ENCODE data around the gene PSD2. TPM values are rescaled to one million over a fixed set of nuclear protein-coding genes. Genes with fewer than 3 reads are reported as not detected.

PSD2 gene
- total RNA-seq, 1 donor from 2014 or later: 0.15 TPM

DNA sequence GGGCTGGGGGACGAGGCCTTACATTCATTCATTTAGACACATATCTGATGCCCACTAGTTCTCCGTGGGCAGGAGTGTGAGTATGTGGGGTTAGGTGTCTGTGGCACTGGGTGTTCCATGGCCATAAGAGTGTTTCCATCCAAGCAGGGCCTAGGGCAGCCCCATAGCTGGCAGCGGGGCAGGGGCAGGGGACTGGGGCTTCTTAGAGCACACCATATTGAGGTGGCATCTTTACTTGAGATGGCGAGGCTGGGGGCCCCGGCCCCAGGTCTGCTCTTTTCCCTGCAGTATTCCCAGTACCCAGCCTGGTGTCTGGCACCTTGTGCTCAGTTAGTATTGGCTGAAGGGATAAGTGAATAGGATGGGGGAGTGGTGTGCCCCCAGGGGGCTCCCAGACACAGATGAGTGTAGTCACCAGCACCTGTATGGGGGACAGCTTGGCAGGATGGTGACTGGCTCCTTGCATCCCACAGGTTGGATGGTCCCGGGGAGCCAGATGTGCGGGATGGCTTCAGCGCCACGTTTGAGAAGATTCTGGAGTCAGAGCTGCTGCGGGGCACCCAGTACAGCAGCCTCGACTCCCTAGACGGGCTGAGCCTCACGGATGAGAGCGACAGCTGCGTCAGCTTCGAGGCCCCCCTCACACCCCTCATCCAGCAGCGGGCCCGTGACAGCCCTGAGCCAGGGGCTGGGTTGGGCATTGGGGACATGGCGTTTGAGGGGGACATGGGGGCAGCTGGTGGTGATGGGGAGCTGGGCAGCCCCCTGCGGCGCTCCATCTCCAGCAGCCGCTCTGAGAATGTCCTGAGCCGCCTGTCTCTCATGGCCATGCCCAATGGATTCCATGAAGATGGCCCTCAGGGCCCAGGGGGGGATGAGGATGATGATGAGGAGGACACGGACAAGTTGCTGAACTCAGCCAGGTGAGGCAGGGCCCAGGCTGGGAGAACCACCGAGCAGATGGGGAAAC lies 17.5 kb downstream of the PSD2 start:
- Mint-ChIP-seq H3K4me3 (ENCODE audit: unreplicated experiment) (no peak overlapping the region), H3K4me1 (ENCODE audit: unreplicated experiment) (no peaks in the 10 kb centered on the region), H3K9me3 (ENCODE audit: unreplicated experiment) (no peaks in the 10 kb centered on the region), H3K27me3 (ENCODE audit: unreplicated experiment) (peaks cover 9% of the 10 kb centered on the region), H3K36me3 (ENCODE audit: low read depth, unreplicated experiment) (no peaks in the 10 kb centered on the region), H3K27ac (ENCODE audit: unreplicated experiment) (no peak overlapping the region)
- DNase-seq (ENCODE audit: low spot score): no peak
- TF ChIP-seq, protein P1, sequence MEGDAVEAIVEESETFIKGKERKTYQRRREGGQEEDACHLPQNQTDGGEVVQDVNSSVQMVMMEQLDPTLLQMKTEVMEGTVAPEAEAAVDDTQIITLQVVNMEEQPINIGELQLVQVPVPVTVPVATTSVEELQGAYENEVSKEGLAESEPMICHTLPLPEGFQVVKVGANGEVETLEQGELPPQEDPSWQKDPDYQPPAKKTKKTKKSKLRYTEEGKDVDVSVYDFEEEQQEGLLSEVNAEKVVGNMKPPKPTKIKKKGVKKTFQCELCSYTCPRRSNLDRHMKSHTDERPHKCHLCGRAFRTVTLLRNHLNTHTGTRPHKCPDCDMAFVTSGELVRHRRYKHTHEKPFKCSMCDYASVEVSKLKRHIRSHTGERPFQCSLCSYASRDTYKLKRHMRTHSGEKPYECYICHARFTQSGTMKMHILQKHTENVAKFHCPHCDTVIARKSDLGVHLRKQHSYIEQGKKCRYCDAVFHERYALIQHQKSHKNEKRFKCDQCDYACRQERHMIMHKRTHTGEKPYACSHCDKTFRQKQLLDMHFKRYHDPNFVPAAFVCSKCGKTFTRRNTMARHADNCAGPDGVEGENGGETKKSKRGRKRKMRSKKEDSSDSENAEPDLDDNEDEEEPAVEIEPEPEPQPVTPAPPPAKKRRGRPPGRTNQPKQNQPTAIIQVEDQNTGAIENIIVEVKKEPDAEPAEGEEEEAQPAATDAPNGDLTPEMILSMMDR (IDR thresholded peaks at IDR 0.05; ENCODE audit: unreplicated experiment): no peak

DNA sequence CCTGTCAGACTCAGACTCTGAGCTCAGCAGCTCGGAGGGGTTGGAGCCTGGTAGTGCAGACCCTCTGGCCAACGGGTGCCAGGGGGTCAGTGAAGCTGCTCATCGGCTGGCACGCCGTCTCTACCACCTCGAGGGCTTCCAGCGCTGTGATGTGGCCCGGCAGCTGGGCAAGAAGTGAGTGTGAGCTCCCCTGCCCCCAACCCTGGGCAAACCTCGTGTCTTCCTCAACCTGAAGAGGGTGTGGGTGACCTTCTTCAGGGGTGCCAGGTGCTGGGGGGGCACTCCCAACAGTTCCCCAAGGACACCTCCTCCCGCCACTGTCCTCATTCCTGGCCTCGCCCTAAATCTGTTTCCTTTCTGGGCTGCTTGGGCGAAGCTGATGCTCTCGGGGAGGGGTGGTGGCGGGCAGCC lies 18.6 kb downstream of the PSD2 start:
- Mint-ChIP-seq H3K9me3 (ENCODE audit: unreplicated experiment) (no peaks in the 10 kb centered on the region), H3K36me3 (ENCODE audit: low read depth, unreplicated experiment) (no peaks in the 10 kb centered on the region), H3K4me3 (ENCODE audit: unreplicated experiment) (no peak overlapping the region), H3K27me3 (ENCODE audit: unreplicated experiment) (peaks cover 11% of the 10 kb centered on the region), H3K27ac (ENCODE audit: unreplicated experiment) (no peak overlapping the region), H3K4me1 (ENCODE audit: unreplicated experiment) (no peaks in the 10 kb centered on the region)
- no peak for DNase-seq (ENCODE audit: low spot score)
- TF ChIP-seq, protein P1 (IDR thresholded peaks at IDR 0.05; ENCODE audit: unreplicated experiment): no peak

DNA sequence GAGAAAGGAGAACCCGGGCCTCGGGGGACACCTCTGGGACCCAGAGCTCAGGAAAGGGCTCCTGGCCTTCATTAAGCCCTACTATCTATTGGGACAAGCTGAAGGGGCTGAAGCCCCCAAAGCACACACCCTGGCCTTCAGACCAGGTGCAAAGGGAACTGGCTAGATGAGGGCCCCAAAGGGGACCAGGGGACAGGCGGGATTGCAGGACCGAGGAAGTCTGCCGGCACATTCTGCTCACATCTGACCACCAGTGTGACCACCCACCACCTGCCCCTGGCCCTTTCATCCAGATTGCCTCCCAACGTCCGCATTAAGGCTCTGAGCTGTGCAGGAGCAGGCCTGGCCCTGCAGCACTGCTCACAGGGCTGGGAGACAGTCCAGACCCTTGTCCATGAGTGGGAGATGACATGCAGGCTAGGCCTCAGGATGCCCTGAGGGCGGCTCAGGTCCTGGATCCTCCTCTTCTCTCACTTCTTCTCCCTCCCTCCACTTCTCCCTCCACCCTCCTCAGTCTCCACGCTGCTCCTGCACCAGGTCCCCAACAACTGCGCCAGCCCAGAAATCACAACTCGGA lies 19.2 kb downstream of the PSD2 start:
- no peak for DNase-seq (ENCODE audit: low spot score)
- no peaks in the 10 kb centered on the region for H3K4me1 Mint-ChIP-seq (ENCODE audit: unreplicated experiment)
- no peak overlapping the region for H3K4me3 Mint-ChIP-seq (ENCODE audit: unreplicated experiment)
- no peaks in the 10 kb centered on the region for H3K36me3 Mint-ChIP-seq (ENCODE audit: low read depth, unreplicated experiment)
- H3K27ac Mint-ChIP-seq (ENCODE audit: unreplicated experiment): no peak overlapping the region
- TF ChIP-seq, protein P1 (IDR thresholded peaks at IDR 0.05; ENCODE audit: unreplicated experiment): no peak
- no peaks in the 10 kb centered on the region for H3K9me3 Mint-ChIP-seq (ENCODE audit: unreplicated experiment)
- H3K27me3 Mint-ChIP-seq (ENCODE audit: unreplicated experiment): peaks cover 12% of the 10 kb centered on the region

DNA sequence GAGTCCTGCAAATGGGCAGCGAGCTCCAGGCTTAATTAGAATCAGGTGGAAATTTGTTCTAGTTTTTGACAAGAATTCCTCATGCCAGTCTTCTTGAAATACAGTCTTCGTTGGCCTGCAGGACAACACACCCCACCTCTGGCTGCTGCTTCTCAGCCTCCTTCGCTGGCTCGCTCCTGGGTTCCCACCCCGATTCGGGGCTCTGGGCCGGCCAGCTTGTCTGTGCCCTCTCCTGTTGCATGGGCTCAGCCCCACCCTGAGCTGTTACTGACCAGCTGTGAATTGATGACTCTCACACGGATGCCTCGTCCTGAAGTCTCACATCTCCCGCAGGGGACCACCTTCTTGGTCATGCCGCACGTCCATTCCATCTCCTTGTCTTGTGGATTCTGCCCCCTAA lies 21.0 kb downstream of the PSD2 start:
- H3K4me3 Mint-ChIP-seq (ENCODE audit: unreplicated experiment): no peak overlapping the region
- no peak overlapping the region for H3K27ac Mint-ChIP-seq (ENCODE audit: unreplicated experiment)
- H3K9me3 Mint-ChIP-seq (ENCODE audit: unreplicated experiment): no peaks in the 10 kb centered on the region
- no peak for DNase-seq (ENCODE audit: low spot score)
- H3K36me3 Mint-ChIP-seq (ENCODE audit: low read depth, unreplicated experiment): no peaks in the 10 kb centered on the region
- H3K27me3 Mint-ChIP-seq (ENCODE audit: unreplicated experiment): peaks cover 14% of the 10 kb centered on the region
- TF ChIP-seq, protein P1 (IDR thresholded peaks at IDR 0.05; ENCODE audit: unreplicated experiment): no peak
- H3K4me1 Mint-ChIP-seq (ENCODE audit: unreplicated experiment): no peaks in the 10 kb centered on the region

DNA sequence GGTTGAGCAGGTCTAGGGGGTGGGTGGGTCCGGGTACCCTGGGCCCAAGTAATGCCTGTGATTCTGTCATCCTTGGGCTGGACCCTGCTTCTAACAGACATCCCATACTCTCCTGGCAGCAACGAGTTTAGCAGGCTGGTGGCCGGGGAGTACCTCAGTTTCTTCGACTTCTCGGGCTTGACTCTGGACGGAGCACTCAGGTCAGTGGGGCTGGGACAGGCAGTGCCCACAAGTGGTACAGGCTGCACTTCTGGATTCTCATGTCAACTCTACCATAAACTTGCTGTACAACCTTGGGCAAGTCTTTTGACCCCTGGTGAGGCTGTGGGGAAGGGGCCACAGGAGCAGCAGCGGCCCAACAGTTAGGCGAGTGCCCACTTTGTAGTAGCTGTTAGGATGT lies 21.8 kb downstream of the PSD2 start:
- Mint-ChIP-seq H3K27ac (ENCODE audit: unreplicated experiment) (no peak overlapping the region), H3K4me1 (ENCODE audit: unreplicated experiment) (no peaks in the 10 kb centered on the region), H3K36me3 (ENCODE audit: low read depth, unreplicated experiment) (no peaks in the 10 kb centered on the region), H3K4me3 (ENCODE audit: unreplicated experiment) (no peak overlapping the region), H3K27me3 (ENCODE audit: unreplicated experiment) (peaks cover 13% of the 10 kb centered on the region), H3K9me3 (ENCODE audit: unreplicated experiment) (no peaks in the 10 kb centered on the region)
- TF ChIP-seq, protein P1 (IDR thresholded peaks at IDR 0.05; ENCODE audit: unreplicated experiment): no peak
- no peak for DNase-seq (ENCODE audit: low spot score)

Measured in endothelial cell (in vitro differentiated cells).